Measurements from ENCODE around the gene OBSCN. TPM values are rescaled to one million over a fixed set of nuclear protein-coding genes. Genes with fewer than 3 reads are reported as not detected.

OBSCN gene
- total and polyA plus RNA-seq, 7 donors: 0.92 to 21.0 (median 13.1) TPM

DNA sequence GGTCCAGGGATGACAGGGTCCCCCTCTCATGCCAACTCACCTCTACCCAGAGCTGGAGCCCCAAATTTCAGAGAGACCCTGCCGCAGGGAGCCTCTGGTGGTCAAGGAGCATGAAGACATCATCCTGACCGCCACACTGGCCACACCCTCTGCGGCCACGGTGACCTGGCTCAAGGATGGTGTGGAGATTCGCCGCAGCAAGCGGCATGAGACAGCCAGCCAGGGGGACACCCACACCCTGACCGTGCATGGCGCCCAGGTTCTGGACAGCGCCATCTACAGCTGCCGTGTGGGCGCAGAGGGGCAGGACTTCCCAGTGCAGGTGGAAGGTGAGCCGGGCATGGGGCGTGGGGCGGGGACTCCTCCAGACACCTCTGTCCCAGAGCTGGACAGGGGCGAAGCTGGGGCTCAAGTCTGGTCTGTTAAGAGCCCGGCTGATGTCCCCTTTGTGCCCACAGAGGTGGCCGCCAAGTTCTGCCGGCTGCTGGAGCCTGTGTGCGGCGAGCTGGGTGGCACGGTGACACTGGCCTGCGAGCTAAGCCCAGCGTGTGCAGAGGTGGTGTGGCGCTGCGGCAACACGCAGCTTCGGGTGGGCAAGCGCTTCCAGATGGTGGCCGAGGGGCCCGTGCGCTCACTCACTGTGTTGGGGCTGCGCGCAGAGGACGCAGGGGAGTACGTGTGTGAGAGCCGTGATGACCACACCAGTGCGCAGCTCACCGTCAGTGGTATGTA, 66.0 kb downstream of the OBSCN start:
- Histone ChIP-seq H3K27ac (no peak overlapping the region), H3K4me1 (peaks cover 0 to 26% (median 19%) of the 10 kb centered on the region in 4 donors), H3K4me3 (no peak overlapping the region), H3K36me3 (no peaks in the 10 kb centered on the region), H3K27me3 (no peaks in the 10 kb centered on the region), H3K9me3 (no peaks in the 10 kb centered on the region)
- WGBS, 2 donors: 95 to 96% methylated on average over 39 of the region's 39 CpGs
- TF ChIP-seq EP300 (IDR thresholded peaks at IDR 0.05) (no peak), POLR2AphosphoS5 (IDR thresholded peaks at IDR 0.05) (no peak), POLR2A (IDR thresholded peaks at IDR 0.05) (no peak), CTCF (IDR thresholded peaks at IDR 0.05) (no peak)
- intact Hi-C loops (cut with DNase I): loop anchor here (10.0 kb wide), 1 partner anchor 139 kb away; no protein-coding TSS in a partner anchor
- peak; percentile 54 for DNase-seq

GRCh38 chr1:228274452-228275178, 66.8 kb downstream of the OBSCN start:
- TF ChIP-seq CTCF (IDR thresholded peaks at IDR 0.05): no peak
- no peak for TF ChIP-seq POLR2A (IDR thresholded peaks at IDR 0.05)
- peak overlapping the region in 2 of 4 donors; percentile 74 to 76 for H3K27ac ChIP-seq
- WGBS, 2 donors: 94% methylated on average over 25 of the region's 25 CpGs
- peaks cover 0 to 26% (median 19%) of the 10 kb centered on the region in 4 donors for H3K4me1 ChIP-seq
- no peaks in the 10 kb centered on the region for H3K36me3 ChIP-seq
- no peaks in the 10 kb centered on the region for H3K27me3 ChIP-seq
- DNase-seq: peak; percentile 55
- peak overlapping the region in 3 of 4 donors; percentile 55 to 72 (median 63) for H3K4me3 ChIP-seq
- intact Hi-C loops (cut with DNase I): loop anchor here (1.0 to 10.0 kb wide), 2 partner anchors 61 to 140 kb away; no protein-coding TSS in a partner anchor
- no peaks in the 10 kb centered on the region for H3K9me3 ChIP-seq

- TF ChIP-seq POLR2A (IDR thresholded peaks at IDR 0.05) (no peak), CTCF (IDR thresholded peaks at IDR 0.05) (no peak), POLR2AphosphoS5 (IDR thresholded peaks at IDR 0.05) (no peak), EP300 (IDR thresholded peaks at IDR 0.05) (no peak)
- intact Hi-C loops (cut with DNase I): loop anchor here (1.0 to 10.0 kb wide), 2 partner anchors 62 to 140 kb away; no protein-coding TSS in a partner anchor
Measured at GRCh38 chr1:228275179-228275429, 67.3 kb downstream of the OBSCN start.

DNA sequence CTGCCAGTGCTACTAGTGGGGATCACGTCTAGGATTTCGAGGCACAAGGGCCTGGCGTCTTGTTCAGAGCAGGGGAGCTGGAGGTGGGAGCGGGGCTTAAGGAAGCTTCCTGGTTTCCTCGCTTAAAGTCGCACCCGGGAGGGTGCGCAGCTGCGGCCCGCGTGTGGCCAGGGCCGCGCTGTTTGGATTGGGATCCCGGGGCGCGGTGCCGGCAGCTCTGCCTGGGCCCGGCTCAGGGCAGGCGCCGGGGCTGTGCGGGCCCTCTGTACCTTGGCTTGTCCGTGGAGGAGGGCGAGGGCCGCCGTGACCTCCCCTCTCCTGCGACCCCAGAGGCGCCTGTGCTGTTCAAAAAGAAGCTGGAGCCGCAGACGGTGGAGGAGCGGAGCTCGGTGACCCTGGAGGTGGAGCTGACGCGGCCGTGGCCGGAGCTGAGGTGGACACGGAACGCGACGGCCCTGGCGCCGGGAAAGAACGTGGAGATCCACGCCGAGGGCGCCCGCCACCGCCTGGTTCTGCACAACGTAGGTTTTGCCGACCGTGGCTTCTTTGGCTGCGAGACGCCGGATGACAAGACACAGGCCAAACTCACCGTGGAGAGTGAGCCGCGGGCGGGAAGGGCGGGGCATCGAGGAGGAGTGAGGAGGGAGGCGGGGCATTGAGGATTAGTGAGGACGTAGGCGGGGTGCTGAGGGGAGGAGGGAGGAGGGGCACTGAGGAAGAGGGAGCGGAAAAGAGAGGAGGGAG, 67.8 kb downstream of the OBSCN start:
- Histone ChIP-seq H3K9me3 (no peaks in the 10 kb centered on the region), H3K4me1 (peaks cover 0 to 26% (median 19%) of the 10 kb centered on the region in 4 donors), H3K36me3 (no peaks in the 10 kb centered on the region), H3K27me3 (no peaks in the 10 kb centered on the region), H3K27ac (peak overlapping the region; percentile 74 to 80 (median 78)), H3K4me3 (peak overlapping the region; percentile 51 to 72 (median 59))
- 1 to 2% methylated on average over 63 of the region's 63 CpGs for WGBS, 2 donors
- intact Hi-C loops (cut with DNase I): loop anchor here (1.0 to 10.0 kb wide), 2 partner anchors 62 to 141 kb away; no protein-coding TSS in a partner anchor
- peak; percentile 96 for DNase-seq
- no peak for TF ChIP-seq CTCF (IDR thresholded peaks at IDR 0.05)
- TF ChIP-seq POLR2AphosphoS5 (IDR thresholded peaks at IDR 0.05): peak; percentile 54 to 72 (median 70)

More at GRCh38 chr1:228275179-228275429, 67.3 kb downstream of the OBSCN start:
- no peaks in the 10 kb centered on the region for H3K9me3 ChIP-seq
- DNase-seq: no peak
- no peaks in the 10 kb centered on the region for H3K27me3 ChIP-seq
- peaks cover 0 to 26% (median 19%) of the 10 kb centered on the region in 4 donors for H3K4me1 ChIP-seq
- WGBS, 2 donors: 60 to 65% methylated on average over 8 of the region's 8 CpGs
- H3K27ac ChIP-seq: peak overlapping the region; percentile 74 to 80 (median 78)
- H3K36me3 ChIP-seq: no peaks in the 10 kb centered on the region
- H3K4me3 ChIP-seq: peak overlapping the region; percentile 51 to 72 (median 59)

Measured in sigmoid colon (tissue), 7 donors.